ENCODE measurements around the gene GPR137B. TPM values are rescaled to one million over a fixed set of nuclear protein-coding genes. Genes with fewer than 3 reads are reported as not detected.

GPR137B gene
- total and polyA plus RNA-seq, 2 of the 8 experiments (the other 6 are each of a cell fraction or from before 2014, with no cell fraction given): 6.9 to 7.7 TPM

- TF ChIP-seq CHD7 (IDR thresholded peaks at IDR 0.05; ENCODE audit: insufficient replicate concordance, low read length) (no peak), CEBPB (IDR thresholded peaks at IDR 0.05; ENCODE audit: low read depth, low read length) (no peak), ATF2 (IDR thresholded peaks at IDR 0.05; ENCODE audit: low read length) (no peak), RXRA (IDR thresholded peaks at IDR 0.05; ENCODE audit: insufficient read depth, low read depth, low read length) (no peak), ATF3 (IDR thresholded peaks at IDR 0.05; ENCODE audit: insufficient read depth, low read depth, low read length) (no peak), FOSL1 (IDR thresholded peaks at IDR 0.05; ENCODE audit: insufficient read depth, low read depth, low read length) (no peak), TCF12 (IDR thresholded peaks at IDR 0.05; ENCODE audit: low read depth, low read length) (no peak), JUND (IDR thresholded peaks at IDR 0.05; ENCODE audit: low read length) (no peak), EZH2 (IDR thresholded peaks at IDR 0.05; ENCODE audit: low read depth, low read length, severe bottlenecking) (no peak), CBX8 (IDR thresholded peaks at IDR 0.05; ENCODE audit: borderline replicate concordance, low read depth, low read length) (no peak)
Observed at GRCh38 chr1:236228411-236228810, 86.1 kb downstream of the GPR137B start (continued).
